HG03575 (cell line): Measurements from ENCODE around the gene ADARB2.
"Not testable (repeated sequence)": the region's sequence is repeated elsewhere in the genome, so short reads cannot be mapped to it uniquely, and the experiment has no call there.

Experiments used
- ATAC-seq: cut with Tn5 transposase; IDR thresholded peaks from one replicate; pipeline ENCODE4 v1.9.1; 2021; ENCODE audit not compliant: unreplicated experiment, insufficient number of reproducible peaks, low FRiP score; ENCODE audit errors: extremely low read depth

The ADARB2 gene

GRCh38 chr10:1402816-1403507, 334.4 kb downstream of the ADARB2 start:
- no peak for ATAC-seq

- no peak for ATAC-seq
Observed at GRCh38 chr10:1402016-1402770, 335.1 kb downstream of the ADARB2 start.

- no peak for ATAC-seq
Observed at GRCh38 chr10:1401071-1401965, 336.0 kb downstream of the ADARB2 start.

GRCh38 chr10:1400101-1401070, 336.9 kb downstream of the ADARB2 start:
- no peak for ATAC-seq

GRCh38 chr10:1399431-1400100, 337.8 kb downstream of the ADARB2 start:
- ATAC-seq = no peak

- ATAC-seq = no peak
Observed at GRCh38 chr10:1398626-1399410, 338.5 kb downstream of the ADARB2 start.

- ATAC-seq = not testable (repeated sequence)
Observed at GRCh38 chr10:1398116-1398515, 339.2 kb downstream of the ADARB2 start.

GRCh38 chr10:1396297-1396635, 341.1 kb downstream of the ADARB2 start:
- no peak for ATAC-seq

- no peak for ATAC-seq
Observed at GRCh38 chr10:1395481-1396296, 341.6 kb downstream of the ADARB2 start.

GRCh38 chr10:1395025-1395480, 342.3 kb downstream of the ADARB2 start:
- ATAC-seq = no peak

GRCh38 chr10:1394155-1394912, 343.0 kb downstream of the ADARB2 start:
- no peak for ATAC-seq

- no peak for ATAC-seq
Observed at GRCh38 chr10:1393481-1393880, 343.8 kb downstream of the ADARB2 start.

GRCh38 chr10:1392127-1392526, 345.2 kb downstream of the ADARB2 start:
- ATAC-seq = no peak

- no peak for ATAC-seq
Observed at GRCh38 chr10:1390200-1390599, 347.1 kb downstream of the ADARB2 start.

GRCh38 chr10:1384026-1384425, 353.3 kb downstream of the ADARB2 start:
- ATAC-seq = no peak

- ATAC-seq = no peak
Observed at GRCh38 chr10:1382711-1383110, 354.6 kb downstream of the ADARB2 start.
